ENCODE data around the gene APOA5.

Gene APOA5

GRCh38 chr11:116797816-116798215, 6.1 kb upstream of the APOA5 start:
- no peak for DNase-seq (ENCODE audit: low read depth in 2 of 2)

GRCh38 chr11:116796548-116796947, 4.9 kb upstream of the APOA5 start:
- no peak for DNase-seq (ENCODE audit: low read depth in 2 of 2)

GRCh38 chr11:116794851-116795250, 3.2 kb upstream of the APOA5 start:
- no peak for DNase-seq (ENCODE audit: low read depth in 2 of 2)

GRCh38 chr11:116793772-116794097, 2.1 kb upstream of the APOA5 start:
- no peak for DNase-seq (ENCODE audit: low read depth in 2 of 2)

GRCh38 chr11:116792869-116793771, 1.4 kb upstream of the APOA5 start:
- DNase-seq (ENCODE audit: low read depth in 2 of 2), result no peak

GRCh38 chr11:116792144-116792868, 627 bp upstream of the APOA5 start:
- no peak for DNase-seq (ENCODE audit: low read depth in 2 of 2)

- DNase-seq (ENCODE audit: low read depth in 2 of 2), result peak; percentile 69 to 81
Measured at GRCh38 chr11:116791002-116791812, 472 bp downstream of the APOA5 start.

GRCh38 chr11:116790167-116791001, 1.3 kb downstream of the APOA5 start:
- DNase-seq (ENCODE audit: low read depth in 2 of 2), result no peak

GRCh38 chr11:116788975-116789374, 2.7 kb downstream of the APOA5 start:
- DNase-seq (ENCODE audit: low read depth in 2 of 2), result no peak

- no peak for DNase-seq (ENCODE audit: low read depth in 2 of 2)
Measured at GRCh38 chr11:116788534-116788933, 3.1 kb downstream of the APOA5 start.

- peak; percentile 75 to 78 for DNase-seq (ENCODE audit: low read depth in 2 of 2)
Measured at GRCh38 chr11:116787786-116788486, 3.7 kb downstream of the APOA5 start, which contains the start of gene ZPR1. Gene ZPR1 (minus strand): TSS chr11:116788023. CDS start chr11:116787990, 33 bp downstream.

GRCh38 chr11:116787436-116787785, 4.3 kb downstream of the APOA5 start:
- DNase-seq (ENCODE audit: low read depth in 2 of 2), result no peak

GRCh38 chr11:116786966-116787365, 4.7 kb downstream of the APOA5 start:
- no peak for DNase-seq (ENCODE audit: low read depth in 2 of 2)

- no peak for DNase-seq (ENCODE audit: low read depth in 2 of 2)
Measured at GRCh38 chr11:116786326-116786725, 5.4 kb downstream of the APOA5 start.

GRCh38 chr11:116782728-116783127, 9.0 kb downstream of the APOA5 start:
- no peak for DNase-seq (ENCODE audit: low read depth in 2 of 2)

GRCh38 chr11:116778556-116778955, 13.1 kb downstream of the APOA5 start:
- no peak for DNase-seq (ENCODE audit: low read depth in 2 of 2)

- no peak for DNase-seq (ENCODE audit: low read depth in 2 of 2)
Measured at GRCh38 chr11:116777056-116777455, 14.6 kb downstream of the APOA5 start.

- DNase-seq (ENCODE audit: low read depth in 2 of 2), result no peak
Measured at GRCh38 chr11:116776522-116776984, 15.1 kb downstream of the APOA5 start.

- DNase-seq (ENCODE audit: low read depth in 2 of 2), result no peak
Measured at GRCh38 chr11:116775975-116776374, 15.7 kb downstream of the APOA5 start.

- DNase-seq (ENCODE audit: low read depth in 2 of 2), result no peak
Measured at GRCh38 chr11:116774661-116775060, 17.0 kb downstream of the APOA5 start.
